ENCODE measurements around the gene KRCC1. TPM values are rescaled to one million over a fixed set of nuclear protein-coding genes. Genes with fewer than 3 reads are reported as not detected.

KRCC1 gene
- total RNA-seq, 2 donors from 2014 or later, result 11.7 to 20.3 TPM

DNA sequence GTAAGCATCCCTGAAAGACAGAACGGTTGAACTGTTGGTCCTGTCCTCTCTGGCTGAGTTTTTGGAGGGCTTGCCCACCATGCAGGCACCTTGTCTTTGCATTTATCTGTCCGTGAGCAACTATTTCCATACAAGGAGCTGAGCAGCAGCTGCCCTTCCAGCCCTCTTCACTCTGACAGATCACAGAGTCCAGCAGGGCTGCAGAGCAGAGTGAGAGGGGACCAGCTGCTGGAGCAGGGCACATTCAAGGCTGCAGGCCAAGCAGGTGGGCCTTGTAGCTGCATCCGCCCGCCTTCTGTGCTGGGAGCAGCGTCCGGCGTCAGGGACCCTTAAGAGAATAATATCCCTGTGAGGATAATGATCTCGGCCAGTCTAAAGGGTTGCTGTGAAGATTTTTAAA lies 21.5 kb upstream of the KRCC1 start:
- Mint-ChIP-seq H3K27ac (no peak overlapping the region), H3K4me3 (no peak overlapping the region), H3K36me3 (ENCODE audit: low read depth) (no peaks in the 10 kb centered on the region), H3K9me3 (peaks cover 5% of the 10 kb centered on the region), H3K27me3 (ENCODE audit: insufficient read depth) (no peaks in the 10 kb centered on the region), H3K4me1 (no peaks in the 10 kb centered on the region)
- DNase-seq, result no peak
- Histone ChIP-seq H3K9ac (ENCODE audit: extremely low read depth, low read length, poor library complexity, severe bottlenecking) (no peak overlapping the region), H3K4me1 (ENCODE audit: control insufficient read depth, insufficient read depth, low read length) (no peaks in the 10 kb centered on the region), H3K36me3 (ENCODE audit: control insufficient read depth, insufficient read depth, low read length) (no peaks in the 10 kb centered on the region), H3K9me3 (ENCODE audit: control insufficient read depth, low read length) (no peaks in the 10 kb centered on the region), H3K27me3 (ENCODE audit: control insufficient read depth, insufficient read depth, low read length, poor library complexity, severe bottlenecking) (no peaks in the 10 kb centered on the region), H3K4me3 (ENCODE audit: low read length) (no peak overlapping the region), H3K27ac (ENCODE audit: low read depth, low read length) (no peak overlapping the region)
- TF ChIP-seq, protein P1, sequence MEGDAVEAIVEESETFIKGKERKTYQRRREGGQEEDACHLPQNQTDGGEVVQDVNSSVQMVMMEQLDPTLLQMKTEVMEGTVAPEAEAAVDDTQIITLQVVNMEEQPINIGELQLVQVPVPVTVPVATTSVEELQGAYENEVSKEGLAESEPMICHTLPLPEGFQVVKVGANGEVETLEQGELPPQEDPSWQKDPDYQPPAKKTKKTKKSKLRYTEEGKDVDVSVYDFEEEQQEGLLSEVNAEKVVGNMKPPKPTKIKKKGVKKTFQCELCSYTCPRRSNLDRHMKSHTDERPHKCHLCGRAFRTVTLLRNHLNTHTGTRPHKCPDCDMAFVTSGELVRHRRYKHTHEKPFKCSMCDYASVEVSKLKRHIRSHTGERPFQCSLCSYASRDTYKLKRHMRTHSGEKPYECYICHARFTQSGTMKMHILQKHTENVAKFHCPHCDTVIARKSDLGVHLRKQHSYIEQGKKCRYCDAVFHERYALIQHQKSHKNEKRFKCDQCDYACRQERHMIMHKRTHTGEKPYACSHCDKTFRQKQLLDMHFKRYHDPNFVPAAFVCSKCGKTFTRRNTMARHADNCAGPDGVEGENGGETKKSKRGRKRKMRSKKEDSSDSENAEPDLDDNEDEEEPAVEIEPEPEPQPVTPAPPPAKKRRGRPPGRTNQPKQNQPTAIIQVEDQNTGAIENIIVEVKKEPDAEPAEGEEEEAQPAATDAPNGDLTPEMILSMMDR (conservative IDR thresholded peaks at IDR 0.05), result no peak
- 91 to 93% methylated on average over 7 to 8 of the region's 8 CpGs for WGBS, 2 experiments (ENCODE audit: insufficient coverage in 1 of 2, insufficient read length in 1 of 2)

DNA sequence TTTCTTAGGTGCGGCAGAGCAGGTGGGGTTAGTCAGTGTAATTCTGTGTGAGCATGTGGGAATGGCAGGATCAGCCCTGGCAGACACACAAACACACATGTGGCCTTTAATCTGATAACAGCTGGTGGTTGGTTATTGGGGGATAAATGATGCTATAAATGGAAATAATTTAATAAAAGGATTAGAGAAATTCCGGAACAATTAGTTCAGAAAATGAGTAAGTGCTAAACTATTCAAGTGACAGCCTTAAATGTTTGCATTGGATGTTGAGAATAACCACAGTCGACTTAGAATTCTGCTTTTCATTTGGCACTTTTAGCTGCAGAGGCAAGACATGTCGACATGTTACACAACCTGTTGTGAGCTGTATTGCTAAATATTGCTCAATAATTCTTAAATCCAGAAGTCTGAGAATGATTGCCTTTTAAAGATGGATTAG lies 19.3 kb upstream of the KRCC1 start:
- no peaks in the 10 kb centered on the region for H3K4me1 Mint-ChIP-seq
- no peak overlapping the region for H3K27ac Mint-ChIP-seq
- no peaks in the 10 kb centered on the region for H3K27me3 Mint-ChIP-seq (ENCODE audit: insufficient read depth)
- H3K36me3 Mint-ChIP-seq (ENCODE audit: low read depth), result no peaks in the 10 kb centered on the region
- no peak overlapping the region for H3K9ac ChIP-seq (ENCODE audit: extremely low read depth, low read length, poor library complexity, severe bottlenecking)
- H3K27ac ChIP-seq (ENCODE audit: low read depth, low read length), result no peak overlapping the region
- H3K27me3 ChIP-seq (ENCODE audit: control insufficient read depth, insufficient read depth, low read length, poor library complexity, severe bottlenecking), result peaks cover 2% of the 10 kb centered on the region
- TF ChIP-seq, protein P1 (conservative IDR thresholded peaks at IDR 0.05), result no peak
- WGBS, 2 experiments (ENCODE audit: insufficient coverage in 1 of 2, insufficient read length in 1 of 2), result 88 to 100% methylated on average over 4 of the region's 4 CpGs
- H3K4me3 ChIP-seq (ENCODE audit: low read length), result no peak overlapping the region
- no peaks in the 10 kb centered on the region for H3K36me3 ChIP-seq (ENCODE audit: control insufficient read depth, insufficient read depth, low read length)
- H3K9me3 ChIP-seq (ENCODE audit: control insufficient read depth, low read length), result no peaks in the 10 kb centered on the region
- H3K9me3 Mint-ChIP-seq, result peaks cover 5% of the 10 kb centered on the region
- H3K4me3 Mint-ChIP-seq, result no peak overlapping the region
- DNase-seq, result no peak
- no peaks in the 10 kb centered on the region for H3K4me1 ChIP-seq (ENCODE audit: control insufficient read depth, insufficient read depth, low read length)

DNA sequence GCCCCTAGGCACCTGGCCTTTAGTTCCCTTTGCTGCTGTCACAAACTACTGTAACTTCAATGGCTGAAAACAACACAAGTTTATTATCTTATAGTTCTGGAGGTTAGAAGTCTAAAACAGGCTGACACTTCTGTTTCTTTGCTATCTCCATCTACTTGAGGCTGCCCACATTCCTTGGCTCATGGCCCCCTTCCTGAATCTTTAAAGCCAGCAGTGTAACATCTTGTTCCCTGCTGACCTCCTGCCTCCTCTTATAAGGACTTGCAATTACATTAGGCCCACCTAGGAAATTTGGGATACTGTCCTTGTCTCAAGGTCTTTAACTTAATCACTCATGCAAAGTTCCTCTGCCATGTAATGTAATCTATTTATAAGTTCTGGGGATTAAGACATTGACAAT lies 18.6 kb upstream of the KRCC1 start:
- Histone ChIP-seq H3K27me3 (ENCODE audit: control insufficient read depth, insufficient read depth, low read length, poor library complexity, severe bottlenecking) (peaks cover 9% of the 10 kb centered on the region), H3K9ac (ENCODE audit: extremely low read depth, low read length, poor library complexity, severe bottlenecking) (no peak overlapping the region), H3K4me1 (ENCODE audit: control insufficient read depth, insufficient read depth, low read length) (no peaks in the 10 kb centered on the region), H3K36me3 (ENCODE audit: control insufficient read depth, insufficient read depth, low read length) (no peaks in the 10 kb centered on the region), H3K27ac (ENCODE audit: low read depth, low read length) (no peak overlapping the region), H3K4me3 (ENCODE audit: low read length) (no peak overlapping the region), H3K9me3 (ENCODE audit: control insufficient read depth, low read length) (no peaks in the 10 kb centered on the region)
- DNase-seq, result no peak
- Mint-ChIP-seq H3K36me3 (ENCODE audit: low read depth) (no peaks in the 10 kb centered on the region), H3K27me3 (ENCODE audit: insufficient read depth) (peaks cover 7% of the 10 kb centered on the region), H3K4me1 (no peaks in the 10 kb centered on the region), H3K9me3 (peaks cover 5% of the 10 kb centered on the region), H3K27ac (no peak overlapping the region), H3K4me3 (no peak overlapping the region)
- TF ChIP-seq, protein P1 (conservative IDR thresholded peaks at IDR 0.05), result no peak

All from endodermal cell (in vitro differentiated cells).